Breast epithelium (tissue), 4 donors: Measurements from ENCODE around the gene NUB1. TPM values are rescaled to one million over a fixed set of nuclear protein-coding genes. Genes with fewer than 3 reads are reported as not detected.
A peak's percentile ranks its signal among the peaks of the same experiment; 100 is the strongest.

ENCODE experiments used
- DNase-seq, 2 donors: peaks; one replicate each; pipeline ENCODE4 v3.0.0-alpha.2; 2019; ENCODE audit warnings: low spot score in 2 of 2
- H3K27ac ChIP-seq, 2 donors: fragments of 200-600 bp; sonication (generic) in 1 of 2; one replicate each; pipeline ENCODE4 v1.5.1; 2016 to 2019; ENCODE audit warnings: mild to moderate bottlenecking in 1 of 2
- H3K27me3 ChIP-seq, 2 donors: fragments of 200-600 bp; sonication (generic) in 1 of 2; one replicate each; pipeline versions ENCODE4 v1.5.1 to v1.6.0; 2017 to 2019; ENCODE audit warnings: control low read depth in 1 of 2, mild to moderate bottlenecking in 1 of 2
- H3K36me3 ChIP-seq: fragments of 200-600 bp; one replicate; pipeline ENCODE4 v1.5.1; 2019
- H3K4me1 ChIP-seq, 2 donors: fragments of 200-600 bp; sonication (generic); one replicate each; pipeline ENCODE4 v1.5.1; 2016 to 2019; ENCODE audit warnings: control low read depth in 1 of 2
- H3K4me3 ChIP-seq, 3 donors: fragments of 200-600 bp; sonication (generic); 1 replicate in 2 of 3; 2 replicates in 1 of 3; pipeline ENCODE4 v1.5.1; 2016 to 2019; ENCODE audit warnings: mild to moderate bottlenecking in 3 of 3, moderate library complexity in 2 of 3
- H3K9me3 ChIP-seq, 2 donors: fragments of 200-600 bp; sonication (generic) in 1 of 2; one replicate each; pipeline ENCODE4 v1.5.1; 2016 to 2019; ENCODE audit warnings: control low read depth in 1 of 2
- POLR2A ChIP-seq: fragments of 450-650 bp; IDR thresholded peaks from one replicate; pipeline ENCODE4 v1.6.1; 2016; ENCODE audit warnings: antibody characterized with exemption, mild to moderate bottlenecking, moderate library complexity
- POLR2AphosphoS5 ChIP-seq, 3 donors: sonication (generic); formaldehyde crosslinking; IDR thresholded peaks; one replicate each; pipeline ENCODE4 v1.6.1; 2017; ENCODE audit warnings: antibody characterized with exemption in 3 of 3
- intact Hi-C: fragments of 100-400 bp; cut with DNase I; formaldehyde crosslinking; loops from one replicate; pipeline ENCODE4 v1.15.1; 2023; ENCODE audit warnings: low total_unique reads
- total RNA-seq, 3 donors: library from RNA; depleted of rRNA; stranded (reverse); fragments of >200 nt; gene quantifications; one replicate each; pipeline ENCODE4 v1.1.0, GENCODE V29; 2016
- TF ChIP-seq, protein P1 (sequence below), 3 donors: fragments of 450-650 bp; IDR thresholded peaks; one replicate each; pipeline ENCODE4 v1.5.1; 2016 to 2017; ENCODE audit warnings: antibody characterized with exemption in 3 of 3, mild to moderate bottlenecking in 3 of 3, moderate library complexity in 3 of 3

The NUB1 gene
- total RNA-seq, 3 donors from 2014 or later = 61.9 to 71.7 (median 62.7) TPM

- no peak overlapping the region for H3K4me3 ChIP-seq
- DNase-seq = no peak
Observed at GRCh38 chr7:151405588-151405987, 64.0 kb downstream of the NUB1 start.

DNA sequence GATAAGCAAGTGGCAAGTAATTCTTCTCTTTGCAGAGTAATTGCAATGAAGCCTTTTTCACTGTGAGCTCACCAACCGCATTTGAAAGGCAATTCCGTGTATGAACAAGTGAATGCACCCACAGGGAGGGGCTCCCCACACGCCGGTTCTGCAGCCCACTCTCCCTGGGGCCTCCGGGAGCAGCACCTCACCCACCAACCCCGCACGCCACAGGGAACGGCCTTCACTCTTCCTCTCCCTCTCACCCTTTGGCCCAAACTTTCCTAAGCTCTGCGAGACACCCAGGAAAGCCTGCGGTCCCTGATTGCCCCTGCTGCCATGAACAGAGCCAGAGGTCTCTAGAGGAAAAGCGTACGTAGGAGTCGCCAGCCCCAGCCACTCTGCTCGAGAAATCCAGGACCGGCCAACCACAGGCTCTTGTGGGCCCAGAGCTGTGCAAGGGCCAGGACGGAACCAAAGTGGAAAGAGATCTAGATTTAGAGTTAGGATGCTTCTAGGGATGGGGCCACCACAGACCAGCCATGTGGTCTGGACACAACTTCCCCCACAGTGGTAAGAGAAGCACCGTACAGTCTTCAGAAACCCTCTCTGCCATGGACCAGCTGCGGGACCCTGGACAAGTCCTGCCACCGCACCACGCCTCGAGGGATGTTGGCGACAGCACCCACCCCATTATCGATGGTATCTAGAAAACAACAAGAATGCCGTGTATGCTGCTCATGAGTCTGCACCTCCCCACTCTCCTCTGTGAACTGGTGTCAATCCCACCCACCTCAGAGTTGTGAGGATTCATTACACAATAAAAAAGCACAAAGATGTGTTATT lies 64.7 kb downstream of the NUB1 start:
- Histone ChIP-seq H3K4me1 (peaks cover 4 to 11% of the 10 kb centered on the region in 2 donors), H3K9me3 (no peaks in the 10 kb centered on the region), H3K36me3 (no peaks in the 10 kb centered on the region), H3K4me3 (peak overlapping the region in 1 of 3 donors; percentile 15), H3K27ac (peak overlapping the region; percentile 2 to 92), H3K27me3 (peaks cover 0 to 17% of the 10 kb centered on the region in 2 donors)
- intact Hi-C loops = no loop called here
- TF ChIP-seq, protein P1, sequence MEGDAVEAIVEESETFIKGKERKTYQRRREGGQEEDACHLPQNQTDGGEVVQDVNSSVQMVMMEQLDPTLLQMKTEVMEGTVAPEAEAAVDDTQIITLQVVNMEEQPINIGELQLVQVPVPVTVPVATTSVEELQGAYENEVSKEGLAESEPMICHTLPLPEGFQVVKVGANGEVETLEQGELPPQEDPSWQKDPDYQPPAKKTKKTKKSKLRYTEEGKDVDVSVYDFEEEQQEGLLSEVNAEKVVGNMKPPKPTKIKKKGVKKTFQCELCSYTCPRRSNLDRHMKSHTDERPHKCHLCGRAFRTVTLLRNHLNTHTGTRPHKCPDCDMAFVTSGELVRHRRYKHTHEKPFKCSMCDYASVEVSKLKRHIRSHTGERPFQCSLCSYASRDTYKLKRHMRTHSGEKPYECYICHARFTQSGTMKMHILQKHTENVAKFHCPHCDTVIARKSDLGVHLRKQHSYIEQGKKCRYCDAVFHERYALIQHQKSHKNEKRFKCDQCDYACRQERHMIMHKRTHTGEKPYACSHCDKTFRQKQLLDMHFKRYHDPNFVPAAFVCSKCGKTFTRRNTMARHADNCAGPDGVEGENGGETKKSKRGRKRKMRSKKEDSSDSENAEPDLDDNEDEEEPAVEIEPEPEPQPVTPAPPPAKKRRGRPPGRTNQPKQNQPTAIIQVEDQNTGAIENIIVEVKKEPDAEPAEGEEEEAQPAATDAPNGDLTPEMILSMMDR (IDR thresholded peaks at IDR 0.05) = no peak
- TF ChIP-seq POLR2A = no peak
- TF ChIP-seq POLR2AphosphoS5 (IDR thresholded peaks at IDR 0.05) = no peak
- no peak for DNase-seq

More at GRCh38 chr7:151405588-151405987, 64.0 kb downstream of the NUB1 start:
- intact Hi-C loops = no loop called here
- H3K27ac ChIP-seq = peak overlapping the region; percentile 60 to 84
- no peaks in the 10 kb centered on the region for H3K9me3 ChIP-seq
- H3K27me3 ChIP-seq = peaks cover 0 to 17% of the 10 kb centered on the region in 2 donors
- H3K36me3 ChIP-seq = no peaks in the 10 kb centered on the region
- TF ChIP-seq POLR2AphosphoS5 (IDR thresholded peaks at IDR 0.05) = no peak
- TF ChIP-seq POLR2A = no peak
- TF ChIP-seq, protein P1 (IDR thresholded peaks at IDR 0.05) = no peak
- H3K4me1 ChIP-seq = peaks cover 4 to 11% of the 10 kb centered on the region in 2 donors

GRCh38 chr7:151406886-151407583 lies 65.4 kb downstream of the NUB1 start:
- TF ChIP-seq POLR2A (no peak), POLR2AphosphoS5 (IDR thresholded peaks at IDR 0.05) (no peak)
- TF ChIP-seq, protein P1 (IDR thresholded peaks at IDR 0.05) = no peak
- H3K36me3 ChIP-seq = no peaks in the 10 kb centered on the region
- peak overlapping the region; percentile 57 to 92 for H3K27ac ChIP-seq
- H3K27me3 ChIP-seq = peaks cover 0 to 17% of the 10 kb centered on the region in 2 donors
- intact Hi-C loops = no loop called here
- H3K9me3 ChIP-seq = no peaks in the 10 kb centered on the region
- peaks cover 4 to 11% of the 10 kb centered on the region in 2 donors for H3K4me1 ChIP-seq
- DNase-seq = no peak
- peak overlapping the region in 2 of 3 donors; percentile 12 to 77 for H3K4me3 ChIP-seq

DNA sequence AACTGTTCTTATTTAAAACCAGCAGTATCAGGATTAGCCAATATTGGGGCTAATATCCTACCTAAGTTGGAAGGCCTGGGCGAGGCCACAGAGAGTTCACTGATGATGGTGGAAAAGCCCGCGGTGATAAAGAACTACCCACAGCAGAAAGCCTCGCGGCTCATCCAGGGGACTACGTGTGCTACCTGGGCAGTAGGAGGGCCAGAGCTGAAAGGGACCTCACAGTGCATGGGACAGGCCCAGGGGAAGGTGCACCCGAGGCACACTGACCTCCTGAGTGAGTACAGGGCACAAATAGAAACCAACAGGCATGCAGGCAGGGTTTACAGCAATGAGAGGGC lies 66.9 kb downstream of the NUB1 start:
- no peaks in the 10 kb centered on the region for H3K9me3 ChIP-seq
- H3K27ac ChIP-seq = peak overlapping the region; percentile 91 to 92
- no peak for DNase-seq
- H3K4me1 ChIP-seq = peaks cover 4 to 11% of the 10 kb centered on the region in 2 donors
- TF ChIP-seq POLR2AphosphoS5 (IDR thresholded peaks at IDR 0.05) (no peak), POLR2A (no peak)
- TF ChIP-seq, protein P1 (IDR thresholded peaks at IDR 0.05) = no peak
- peak overlapping the region; percentile 59 to 95 (median 77) for H3K4me3 ChIP-seq
- intact Hi-C loops = no loop called here
- no peaks in the 10 kb centered on the region for H3K36me3 ChIP-seq
- H3K27me3 ChIP-seq = peaks cover 0 to 17% of the 10 kb centered on the region in 2 donors
